ENCODE data around the gene FBXL7.

FBXL7 gene

DNA sequence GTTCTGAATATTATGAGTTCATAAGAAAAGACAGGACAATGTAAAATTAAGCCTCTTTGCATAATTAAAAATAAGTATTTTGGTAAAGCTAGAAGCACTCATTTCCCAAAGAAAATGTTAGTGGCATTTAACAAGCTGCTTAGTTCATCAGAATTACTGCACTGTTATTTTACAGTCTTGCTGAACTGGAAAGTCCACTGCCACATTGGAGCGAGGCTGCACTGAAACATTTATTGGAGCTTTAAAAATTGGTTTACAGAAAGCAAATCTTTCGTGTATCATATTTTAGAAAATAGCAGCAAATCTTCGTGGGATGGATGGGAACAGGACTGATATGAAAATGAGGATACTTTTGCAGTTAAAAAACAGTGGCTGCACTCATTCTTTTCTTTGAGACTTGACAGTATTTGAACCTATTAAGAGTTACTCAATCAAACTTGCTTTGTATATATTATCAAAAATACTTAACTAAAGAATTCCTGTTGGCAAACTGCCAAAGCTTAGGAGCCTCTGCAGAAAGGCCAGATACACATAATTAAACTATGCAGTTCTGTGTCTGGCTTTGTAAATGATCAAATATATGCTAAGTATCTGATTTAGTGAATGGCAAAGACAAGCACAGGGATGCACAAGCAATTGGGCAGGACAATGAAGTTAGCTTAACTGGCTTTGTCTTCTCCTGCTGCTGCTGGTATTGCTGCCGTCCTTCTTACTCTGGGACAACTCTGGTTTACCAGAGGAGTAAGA lies 16.5 kb upstream of the FBXL7 start:
- TF ChIP-seq, protein P1, sequence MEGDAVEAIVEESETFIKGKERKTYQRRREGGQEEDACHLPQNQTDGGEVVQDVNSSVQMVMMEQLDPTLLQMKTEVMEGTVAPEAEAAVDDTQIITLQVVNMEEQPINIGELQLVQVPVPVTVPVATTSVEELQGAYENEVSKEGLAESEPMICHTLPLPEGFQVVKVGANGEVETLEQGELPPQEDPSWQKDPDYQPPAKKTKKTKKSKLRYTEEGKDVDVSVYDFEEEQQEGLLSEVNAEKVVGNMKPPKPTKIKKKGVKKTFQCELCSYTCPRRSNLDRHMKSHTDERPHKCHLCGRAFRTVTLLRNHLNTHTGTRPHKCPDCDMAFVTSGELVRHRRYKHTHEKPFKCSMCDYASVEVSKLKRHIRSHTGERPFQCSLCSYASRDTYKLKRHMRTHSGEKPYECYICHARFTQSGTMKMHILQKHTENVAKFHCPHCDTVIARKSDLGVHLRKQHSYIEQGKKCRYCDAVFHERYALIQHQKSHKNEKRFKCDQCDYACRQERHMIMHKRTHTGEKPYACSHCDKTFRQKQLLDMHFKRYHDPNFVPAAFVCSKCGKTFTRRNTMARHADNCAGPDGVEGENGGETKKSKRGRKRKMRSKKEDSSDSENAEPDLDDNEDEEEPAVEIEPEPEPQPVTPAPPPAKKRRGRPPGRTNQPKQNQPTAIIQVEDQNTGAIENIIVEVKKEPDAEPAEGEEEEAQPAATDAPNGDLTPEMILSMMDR (IDR thresholded peaks at IDR 0.05; ENCODE audit: borderline replicate concordance, control extremely low read depth, extremely low read depth, insufficient read depth, missing control alignments): no peak
- no peak for DNase-seq (ENCODE audit: low spot score)
- in situ Hi-C loops (cut with MboI; ENCODE audit: low sequenced_read_pairs, unreplicated experiment): no loop called here

DNA sequence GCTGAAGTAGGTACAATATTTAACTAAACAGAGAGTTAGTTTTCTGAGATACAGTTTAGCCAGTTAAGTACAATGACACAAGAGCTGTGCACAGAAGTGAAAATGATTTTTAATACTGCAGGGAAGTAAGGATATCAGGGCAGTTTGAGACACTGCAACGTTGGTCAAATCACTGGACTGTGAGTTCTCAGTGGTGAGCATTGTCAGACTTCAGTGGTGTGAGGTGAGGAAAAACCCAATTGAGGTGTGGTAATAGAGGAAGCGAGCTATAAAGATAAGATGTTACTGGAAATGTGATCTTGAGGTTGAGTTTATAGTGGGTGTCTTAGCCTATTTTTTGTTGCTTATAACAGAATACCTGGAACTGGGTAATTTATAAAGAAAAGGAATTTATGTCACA lies 12.8 kb upstream of the FBXL7 start:
- in situ Hi-C loops (cut with MboI; ENCODE audit: low sequenced_read_pairs, unreplicated experiment): no loop called here
- no peak for DNase-seq (ENCODE audit: low spot score)
- TF ChIP-seq, protein P1 (IDR thresholded peaks at IDR 0.05; ENCODE audit: borderline replicate concordance, control extremely low read depth, extremely low read depth, insufficient read depth, missing control alignments): no peak

DNA sequence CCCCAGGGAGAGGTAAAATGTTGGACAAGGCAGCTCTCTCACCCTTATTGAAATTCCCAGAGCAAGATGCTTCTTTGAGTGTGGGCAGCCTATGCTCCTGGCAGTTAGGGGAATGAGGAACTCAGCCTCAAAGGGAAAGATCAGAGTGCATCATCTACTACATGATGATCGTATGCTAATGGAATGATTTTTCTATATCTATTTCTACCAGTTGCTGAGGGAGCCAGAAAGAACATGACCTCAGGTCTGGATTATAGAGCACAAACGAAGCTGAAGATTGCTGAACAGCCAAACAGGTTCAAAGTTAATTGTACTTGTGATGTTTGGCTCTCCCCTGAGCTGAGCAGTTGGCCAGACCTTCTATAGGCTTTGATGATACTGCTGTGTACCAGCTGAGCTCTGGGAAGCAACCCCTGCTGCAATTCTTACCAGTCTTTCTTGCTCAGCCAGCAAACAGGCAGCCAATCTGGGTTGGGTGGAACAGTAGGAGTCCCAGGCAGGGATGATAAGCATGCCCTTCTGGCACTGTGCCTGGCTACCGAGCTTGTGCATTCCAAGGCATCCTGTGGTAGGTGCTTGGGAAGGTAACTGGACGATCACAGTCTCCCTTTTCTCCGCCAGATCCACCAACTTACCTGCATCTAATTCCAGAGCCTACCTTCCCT lies 10.3 kb upstream of the FBXL7 start:
- DNase-seq (ENCODE audit: low spot score): no peak
- in situ Hi-C loops (cut with MboI; ENCODE audit: low sequenced_read_pairs, unreplicated experiment): no loop called here

DNA sequence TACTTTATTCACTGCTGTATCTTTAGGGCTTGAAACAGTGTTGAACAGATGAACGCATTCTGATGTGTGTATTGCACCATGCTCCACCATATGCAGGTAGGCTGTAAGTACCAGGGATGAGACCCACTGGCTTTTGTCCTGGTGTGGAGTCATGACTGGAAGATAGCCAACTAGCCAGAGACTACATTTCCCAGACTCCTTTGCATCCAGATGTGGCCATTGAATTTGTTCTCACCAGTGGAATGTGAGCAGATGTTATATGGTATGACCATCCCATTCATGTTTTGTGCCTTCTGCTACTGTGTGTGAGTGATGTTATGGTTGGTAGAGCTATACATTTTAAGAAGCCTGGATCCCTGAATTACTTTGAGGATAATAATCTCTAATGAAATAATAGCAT lies 7.4 kb upstream of the FBXL7 start:
- in situ Hi-C loops (cut with MboI; ENCODE audit: low sequenced_read_pairs, unreplicated experiment): no loop called here
- TF ChIP-seq, protein P1 (IDR thresholded peaks at IDR 0.05; ENCODE audit: borderline replicate concordance, control extremely low read depth, extremely low read depth, insufficient read depth, missing control alignments): no peak
- no peak for DNase-seq (ENCODE audit: low spot score)

More for the DNA sequence above, 10.3 kb upstream of the FBXL7 start:
- TF ChIP-seq, protein P1 (IDR thresholded peaks at IDR 0.05; ENCODE audit: borderline replicate concordance, control extremely low read depth, extremely low read depth, insufficient read depth, missing control alignments): no peak

DNA sequence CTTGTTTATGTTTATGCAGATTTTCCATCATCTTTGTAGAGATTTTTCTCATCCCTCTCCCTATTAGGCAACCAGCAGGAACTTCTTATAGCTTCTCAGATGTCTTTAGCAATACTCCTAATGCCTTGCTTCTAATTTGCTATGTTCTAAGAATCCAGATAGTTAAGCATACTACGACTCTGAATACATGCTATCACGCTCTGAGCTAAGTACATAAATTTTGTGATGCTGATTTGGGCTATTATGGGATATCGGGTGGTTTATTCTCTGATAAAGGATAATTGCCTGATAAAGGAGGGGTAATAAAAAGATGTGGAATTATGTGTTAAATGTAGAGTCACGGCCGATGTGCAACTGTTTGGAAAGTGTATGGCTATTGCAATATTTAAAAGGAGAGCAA lies 6.5 kb upstream of the FBXL7 start:
- DNase-seq (ENCODE audit: low spot score): no peak
- TF ChIP-seq, protein P1 (IDR thresholded peaks at IDR 0.05; ENCODE audit: borderline replicate concordance, control extremely low read depth, extremely low read depth, insufficient read depth, missing control alignments): no peak
- in situ Hi-C loops (cut with MboI; ENCODE audit: low sequenced_read_pairs, unreplicated experiment): no loop called here

DNA sequence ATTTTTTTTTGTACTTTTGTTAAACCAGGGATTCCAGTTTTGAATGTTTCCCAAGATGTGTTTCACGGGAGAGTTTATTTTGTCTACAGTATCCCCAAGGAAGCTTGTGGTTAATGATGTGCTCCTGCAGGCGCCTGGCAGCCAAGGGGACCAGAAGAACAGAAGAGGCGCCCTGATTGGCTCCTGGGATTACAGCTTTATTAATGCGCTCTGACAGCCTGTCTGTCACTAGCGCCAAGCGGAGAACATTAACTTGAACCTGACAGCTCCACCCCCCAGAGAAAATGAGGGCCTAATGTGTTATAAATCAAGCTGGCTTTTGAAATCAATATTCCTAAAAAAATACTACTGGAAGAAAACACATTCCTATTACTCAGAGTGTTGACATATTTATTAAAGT lies 5.0 kb upstream of the FBXL7 start:
- in situ Hi-C loops (cut with MboI; ENCODE audit: low sequenced_read_pairs, unreplicated experiment): no loop called here
- TF ChIP-seq, protein P1 (IDR thresholded peaks at IDR 0.05; ENCODE audit: borderline replicate concordance, control extremely low read depth, extremely low read depth, insufficient read depth, missing control alignments): no peak
- DNase-seq (ENCODE audit: low spot score): no peak
